RKO (cell line): ENCODE results near the gene PTX4.
"Not testable (repeated sequence)": the region's sequence is repeated elsewhere in the genome, so short reads cannot be mapped to it uniquely, and the experiment has no call there.

ENCODE experiments used
- DNase-seq: peaks from one replicate; pipeline ENCODE4 v3.0.0-alpha.2; 2016; ENCODE audit warnings: low spot score

Gene PTX4

GRCh38 chr16:1443980-1444729 lies 44.6 kb downstream of the PTX4 start, which contains the start of gene CCDC154:
TSS of gene CCDC154 (minus strand) at chr16:1444556. CDS start at chr16:1444322, 234 bp downstream.
- no peak for DNase-seq

- no peak for DNase-seq
Measured at GRCh38 chr16:1443403-1443973, 45.3 kb downstream of the PTX4 start.

GRCh38 chr16:1442697-1443096 lies 46.0 kb downstream of the PTX4 start:
- no peak for DNase-seq

GRCh38 chr16:1441391-1441829 lies 47.3 kb downstream of the PTX4 start:
- no peak for DNase-seq

- DNase-seq, result not testable (repeated sequence)
Measured at GRCh38 chr16:1439699-1440074, 49.1 kb downstream of the PTX4 start.

GRCh38 chr16:1439058-1439698 lies 49.6 kb downstream of the PTX4 start:
- no peak for DNase-seq

GRCh38 chr16:1438229-1439057 lies 50.3 kb downstream of the PTX4 start:
- no peak for DNase-seq

GRCh38 chr16:1437606-1438005 lies 51.1 kb downstream of the PTX4 start:
- DNase-seq, result no peak

- no peak for DNase-seq
Measured at GRCh38 chr16:1436731-1437355, 51.9 kb downstream of the PTX4 start.

GRCh38 chr16:1435921-1436697 lies 52.6 kb downstream of the PTX4 start:
- DNase-seq, result peak; percentile 26
